ENCODE measurements around the gene OR2V1. TPM values are rescaled to one million over a fixed set of nuclear protein-coding genes. Genes with fewer than 3 reads are reported as not detected.

OR2V1 gene
- total and polyA plus RNA-seq, 8 donors = not detected

GRCh38 chr5:181153814-181154213 is 22.8 kb upstream of the OR2V1 start:
- 65 to 79% (median 69%) methylated on average over 5 of the region's 5 CpGs for WGBS, 5 donors
- Histone ChIP-seq H3K4me1 (no peaks in the 10 kb centered on the region), H3K4me3 (no peak overlapping the region), H3K27me3 (peaks cover 0 to 49% (median 21%) of the 10 kb centered on the region in 3 donors), H3K9me3 (no peaks in the 10 kb centered on the region), H3K36me3 (no peaks in the 10 kb centered on the region), H3K27ac (no peak overlapping the region)
- intact Hi-C loops (cut with DNase I; ENCODE audit: low total_unique reads) = loop anchor here (10.0 kb wide), 1 partner anchor 289 kb away; the partner anchor contains the start of gene ZFP62
- TF ChIP-seq CTCF (IDR thresholded peaks at IDR 0.05) (no peak), POLR2AphosphoS5 (IDR thresholded peaks at IDR 0.05) (no peak), POLR2A (IDR thresholded peaks at IDR 0.05) (no peak), EP300 (IDR thresholded peaks at IDR 0.05) (no peak)
- DNase-seq = no peak

- no peak for DNase-seq
- no peaks in the 10 kb centered on the region for H3K9me3 ChIP-seq
- 66 to 80% (median 69%) methylated on average over 9 of the region's 9 CpGs for WGBS, 5 donors
- H3K36me3 ChIP-seq = no peaks in the 10 kb centered on the region
- H3K27ac ChIP-seq = no peak overlapping the region
- peaks cover 0 to 49% (median 21%) of the 10 kb centered on the region in 3 donors for H3K27me3 ChIP-seq
- no peak for TF ChIP-seq EP300 (IDR thresholded peaks at IDR 0.05)
- no peak for TF ChIP-seq POLR2AphosphoS5 (IDR thresholded peaks at IDR 0.05)
- TF ChIP-seq CTCF (IDR thresholded peaks at IDR 0.05) = no peak
- TF ChIP-seq POLR2A (IDR thresholded peaks at IDR 0.05) = no peak
- no peaks in the 10 kb centered on the region for H3K4me1 ChIP-seq
- intact Hi-C loops (cut with DNase I; ENCODE audit: low total_unique reads) = loop anchor here (10.0 kb wide), 1 partner anchor 288 kb away; the partner anchor contains the start of gene ZFP62
- H3K4me3 ChIP-seq = no peak overlapping the region
Measured at GRCh38 chr5:181152406-181152805, 21.4 kb upstream of the OR2V1 start.

GRCh38 chr5:181151146-181151545 is 20.2 kb upstream of the OR2V1 start:
- Histone ChIP-seq H3K9me3 (no peaks in the 10 kb centered on the region), H3K4me3 (no peak overlapping the region), H3K27ac (no peak overlapping the region), H3K27me3 (peaks cover 0 to 54% (median 16%) of the 10 kb centered on the region in 3 donors), H3K36me3 (no peaks in the 10 kb centered on the region), H3K4me1 (no peaks in the 10 kb centered on the region)
- 26 to 35% (median 28%) methylated on average over 9 of the region's 9 CpGs for WGBS, 5 donors
- TF ChIP-seq POLR2A (IDR thresholded peaks at IDR 0.05) (no peak), CTCF (IDR thresholded peaks at IDR 0.05) (no peak), EP300 (IDR thresholded peaks at IDR 0.05) (no peak), POLR2AphosphoS5 (IDR thresholded peaks at IDR 0.05) (no peak)
- no peak for DNase-seq
- intact Hi-C loops (cut with DNase I; ENCODE audit: low total_unique reads) = loop anchor here (10.0 kb wide), 1 partner anchor 286 kb away; the partner anchor contains the start of gene ZFP62

- intact Hi-C loops (cut with DNase I; ENCODE audit: low total_unique reads) = loop anchor here (10.0 kb wide), 1 partner anchor 285 kb away; the partner anchor contains the start of gene ZFP62
- TF ChIP-seq CTCF (IDR thresholded peaks at IDR 0.05) = no peak
- no peak for TF ChIP-seq POLR2AphosphoS5 (IDR thresholded peaks at IDR 0.05)
- TF ChIP-seq POLR2A (IDR thresholded peaks at IDR 0.05) = no peak
- TF ChIP-seq EP300 (IDR thresholded peaks at IDR 0.05) = no peak
Measured at GRCh38 chr5:181149806-181150733, 19.1 kb upstream of the OR2V1 start.

More at GRCh38 chr5:181149806-181150733, 19.1 kb upstream of the OR2V1 start:
- DNase-seq = no peak
- Histone ChIP-seq H3K4me1 (no peaks in the 10 kb centered on the region), H3K27me3 (peaks cover 0 to 57% (median 16%) of the 10 kb centered on the region in 3 donors), H3K27ac (no peak overlapping the region), H3K4me3 (no peak overlapping the region), H3K36me3 (no peaks in the 10 kb centered on the region), H3K9me3 (peaks cover 0 to 6% (median 3%) of the 10 kb centered on the region in 4 donors)
- WGBS, 5 donors = 71 to 82% (median 78%) methylated on average over 12 to 14 of the region's 14 CpGs
